GM18909 (cell line): ENCODE results near the gene PYCR2.
A peak's percentile ranks its signal among the peaks of the same experiment; 100 is the strongest.
"Not testable (repeated sequence)": the region's sequence is repeated elsewhere in the genome, so short reads cannot be mapped to it uniquely, and the experiment has no call there.

Experiments used
- ATAC-seq: cut with Tn5 transposase; IDR thresholded peaks from one replicate; pipeline ENCODE4 v1.9.1; 2021; ENCODE audit warnings: mild to moderate bottlenecking; ENCODE audit not compliant: unreplicated experiment, poor library complexity

PYCR2 gene

DNA sequence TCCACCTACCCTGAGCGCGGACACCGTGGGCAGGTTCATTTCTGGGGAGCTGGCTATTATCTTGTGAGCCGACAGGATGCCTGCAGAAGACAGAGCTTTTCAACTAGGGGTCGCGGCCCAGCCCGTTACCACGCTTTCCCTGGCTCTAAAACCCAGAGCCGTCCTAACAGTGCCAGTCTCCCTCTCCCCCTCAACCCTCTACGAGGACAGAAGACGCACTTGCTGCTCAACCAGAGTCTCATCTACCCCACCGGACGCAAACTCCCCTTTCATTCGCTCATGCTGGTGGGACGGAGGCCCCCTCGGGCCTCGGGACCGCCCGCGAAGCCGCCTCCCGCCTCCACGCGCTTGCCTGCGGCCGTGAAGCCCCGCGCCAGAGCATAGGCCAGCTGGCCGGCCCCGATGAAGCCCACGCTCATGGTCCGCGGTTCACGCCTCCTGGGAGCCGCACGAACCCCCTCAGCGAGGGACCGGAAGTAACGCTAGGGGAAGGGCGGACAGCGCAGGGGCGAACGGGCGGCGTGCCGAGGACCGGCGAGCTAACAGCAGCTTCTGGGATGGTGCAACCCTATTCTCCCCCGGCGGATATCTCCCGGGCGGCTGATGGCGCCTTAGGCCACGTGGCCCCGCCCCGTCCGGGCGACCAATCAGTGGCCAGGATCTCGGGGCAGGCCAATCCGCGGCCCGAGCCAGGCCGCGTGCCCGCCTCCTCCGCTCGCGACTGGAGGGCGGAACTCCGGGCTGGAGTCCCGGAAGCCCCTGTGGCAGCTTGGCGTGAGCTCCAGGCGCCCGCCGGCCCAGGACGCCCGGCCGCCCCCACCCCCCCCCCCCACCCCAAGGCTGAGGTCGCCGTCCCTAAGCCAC, at the start of gene PYCR2:
TSS of gene PYCR2 (minus strand) at position 559 of the 864 bp plus-strand sequence. CDS start at position 419, 140 bp downstream.
- peak; percentile 97 for ATAC-seq

- ATAC-seq = no peak
These were observed 49.1 kb upstream of the PYCR2 start for GRCh38 chr1:225973158-225973557.

- ATAC-seq = no peak
These were observed 48.5 kb upstream of the PYCR2 start for GRCh38 chr1:225972344-225973152.

GRCh38 chr1:225970592-225971157, 46.6 kb upstream of the PYCR2 start:
- ATAC-seq = not testable (repeated sequence)

DNA sequence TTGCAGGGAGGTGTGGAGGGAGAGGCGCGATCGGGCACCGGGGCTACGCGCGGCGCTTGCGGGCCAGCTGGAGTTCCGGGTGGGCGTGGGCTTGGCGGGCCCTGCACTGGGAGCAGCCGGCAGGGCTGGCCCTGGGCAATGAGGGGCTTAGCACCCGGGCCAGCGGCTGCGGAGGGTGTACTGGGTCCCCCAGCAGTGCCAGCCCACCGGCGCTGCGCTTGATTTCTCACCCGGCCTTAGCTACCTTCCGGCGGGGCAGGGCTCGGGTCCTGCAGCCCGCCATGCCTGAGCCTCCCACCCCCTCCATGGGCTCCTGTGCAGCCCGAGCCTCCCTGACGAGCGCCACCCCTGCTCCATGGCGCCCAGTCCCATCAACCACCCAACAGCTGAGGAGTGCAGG, 45.7 kb upstream of the PYCR2 start:
- not testable (repeated sequence) for ATAC-seq

- no peak for ATAC-seq
These were observed 41.2 kb upstream of the PYCR2 start for GRCh38 chr1:225965231-225965630.

- ATAC-seq = no peak
These were observed 39.9 kb upstream of the PYCR2 start for GRCh38 chr1:225963735-225964530.

DNA sequence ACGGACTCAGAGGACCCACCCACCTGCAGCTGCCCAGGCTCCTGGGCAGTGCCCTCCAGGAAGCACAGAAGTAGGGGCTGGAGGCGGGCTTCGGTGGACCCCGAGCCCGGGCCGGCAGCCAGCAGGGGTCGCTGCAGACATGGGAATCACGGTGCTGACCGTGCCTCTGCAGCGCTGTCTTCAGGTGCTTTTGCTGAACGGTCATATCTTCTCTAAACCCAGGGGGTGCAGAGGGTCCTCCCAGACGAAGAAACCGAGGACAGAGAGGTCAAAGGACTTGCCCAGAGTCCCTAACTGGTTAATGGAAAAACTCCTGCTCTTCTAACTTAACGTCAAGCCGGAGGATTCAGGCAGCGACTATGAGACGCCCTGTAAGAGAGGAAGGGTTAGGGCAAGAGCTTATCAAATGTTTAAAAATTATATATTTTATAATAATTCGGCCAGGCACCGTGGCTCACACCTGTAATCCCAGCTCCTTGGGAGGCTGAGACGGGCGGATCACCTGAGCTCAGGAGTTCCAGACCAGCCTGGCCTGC, 38.5 kb upstream of the PYCR2 start:
- ATAC-seq = peak; percentile 70

GRCh38 chr1:225961659-225962439, 37.8 kb upstream of the PYCR2 start:
- ATAC-seq = no peak

GRCh38 chr1:225958041-225958440, 34.0 kb upstream of the PYCR2 start:
- ATAC-seq = no peak

GRCh38 chr1:225954753-225955152, 30.7 kb upstream of the PYCR2 start:
- ATAC-seq = no peak

- ATAC-seq = no peak
These were observed 29.3 kb upstream of the PYCR2 start for GRCh38 chr1:225953315-225953714.

GRCh38 chr1:225950905-225951497, 27.0 kb upstream of the PYCR2 start:
- ATAC-seq = no peak

DNA sequence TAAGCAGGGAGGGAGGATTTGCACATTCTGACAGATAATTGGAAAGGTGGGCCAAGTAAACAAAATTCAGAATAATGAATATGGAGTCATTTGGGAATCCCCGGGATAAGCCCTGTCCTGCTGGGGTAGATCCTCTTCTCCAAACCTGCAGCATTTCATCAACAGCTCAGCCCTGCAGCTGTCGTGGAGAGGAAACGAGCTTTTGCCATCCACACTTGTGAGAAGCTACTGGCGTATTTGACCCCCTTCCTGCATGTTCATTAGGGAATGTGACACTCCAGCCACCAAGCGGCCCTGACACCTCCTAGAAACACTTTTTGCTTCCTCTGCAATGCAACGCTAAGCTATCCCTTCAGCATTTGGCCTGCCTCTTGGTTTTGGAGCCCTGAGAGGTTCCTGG, 25.0 kb upstream of the PYCR2 start:
- no peak for ATAC-seq

GRCh38 chr1:225946803-225947202, 22.8 kb upstream of the PYCR2 start:
- no peak for ATAC-seq

DNA sequence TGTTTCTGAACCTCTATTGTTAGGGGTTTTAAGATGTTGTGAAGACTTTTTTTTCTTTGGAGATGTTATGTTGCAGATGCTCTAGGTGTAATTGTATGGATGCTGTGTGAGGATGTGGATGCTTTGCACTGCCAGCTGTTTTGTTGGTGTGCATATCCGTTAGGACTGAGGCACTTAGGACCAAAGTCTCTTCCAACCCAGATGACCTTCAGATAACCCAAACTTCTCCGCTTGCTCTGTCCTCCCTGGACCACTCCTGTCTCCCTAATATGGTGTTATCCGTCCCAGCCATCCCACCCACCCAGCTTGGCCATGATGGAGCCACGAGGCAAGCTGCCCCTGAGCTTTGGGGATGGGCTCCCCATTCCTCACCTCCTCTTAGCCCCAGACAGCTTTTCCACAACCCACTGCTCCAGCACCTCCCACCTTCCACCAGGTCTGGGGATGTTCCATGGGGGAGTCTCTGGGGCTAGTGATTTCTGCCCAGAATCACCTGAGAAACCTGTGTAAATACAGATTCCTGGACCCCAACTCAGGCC, 22.1 kb upstream of the PYCR2 start:
- no peak for ATAC-seq

DNA sequence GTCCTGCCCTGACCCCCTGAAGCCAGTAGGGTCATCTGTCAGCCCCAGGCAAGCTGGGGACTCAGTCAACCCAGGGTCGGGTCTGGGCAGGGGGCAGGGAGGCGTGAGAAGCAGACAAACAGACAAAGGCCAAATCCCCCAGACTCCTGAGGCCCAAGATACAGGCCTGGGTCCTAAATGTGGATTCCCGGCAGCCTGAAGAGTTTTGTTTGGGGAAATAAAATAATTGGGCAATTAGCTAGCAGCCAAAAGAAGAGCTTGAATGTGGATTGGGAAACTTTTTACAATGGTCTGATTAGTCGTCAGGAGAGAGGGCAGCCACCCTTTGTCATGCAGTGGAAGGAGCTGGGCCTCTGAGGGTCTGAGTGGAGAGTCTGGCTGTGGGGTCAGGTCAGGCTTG, 21.5 kb upstream of the PYCR2 start:
- no peak for ATAC-seq

GRCh38 chr1:225944951-225945350, 20.9 kb upstream of the PYCR2 start:
- peak; percentile 79 for ATAC-seq

DNA sequence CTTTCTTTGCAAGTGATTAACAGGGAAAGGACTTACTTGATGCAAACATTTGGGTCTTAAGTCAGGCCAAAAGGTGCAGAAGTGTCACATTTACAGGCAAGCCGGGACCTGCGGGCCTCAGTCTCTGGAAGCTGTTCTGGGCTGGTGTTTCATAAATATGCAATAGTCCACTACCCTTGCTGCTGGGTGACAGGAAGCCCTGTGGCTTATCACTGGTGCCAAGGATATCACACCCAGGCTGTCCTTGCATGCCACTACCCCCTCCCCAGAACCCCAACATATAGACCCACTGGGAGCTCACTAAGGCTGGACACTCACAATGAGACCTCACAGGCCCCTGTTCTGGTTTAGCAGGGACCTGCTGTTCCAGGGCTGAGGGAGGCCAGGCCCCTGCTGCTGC, 20.3 kb upstream of the PYCR2 start:
- ATAC-seq = no peak
